ENCODE data around the gene ANO9.

Gene ANO9

GRCh38 chr11:409008-409599 lies 32.7 kb downstream of the ANO9 start:
- DNase-seq (ENCODE audit: extremely low spot score), result no peak
- CTCF ChIA-PET, result interaction anchor here (1.1 kb wide), 2 partner anchors 12 to 38 kb away, joined by 3 to 4 read pairs; no protein-coding TSS in a partner anchor
- TF ChIP-seq, protein P1, sequence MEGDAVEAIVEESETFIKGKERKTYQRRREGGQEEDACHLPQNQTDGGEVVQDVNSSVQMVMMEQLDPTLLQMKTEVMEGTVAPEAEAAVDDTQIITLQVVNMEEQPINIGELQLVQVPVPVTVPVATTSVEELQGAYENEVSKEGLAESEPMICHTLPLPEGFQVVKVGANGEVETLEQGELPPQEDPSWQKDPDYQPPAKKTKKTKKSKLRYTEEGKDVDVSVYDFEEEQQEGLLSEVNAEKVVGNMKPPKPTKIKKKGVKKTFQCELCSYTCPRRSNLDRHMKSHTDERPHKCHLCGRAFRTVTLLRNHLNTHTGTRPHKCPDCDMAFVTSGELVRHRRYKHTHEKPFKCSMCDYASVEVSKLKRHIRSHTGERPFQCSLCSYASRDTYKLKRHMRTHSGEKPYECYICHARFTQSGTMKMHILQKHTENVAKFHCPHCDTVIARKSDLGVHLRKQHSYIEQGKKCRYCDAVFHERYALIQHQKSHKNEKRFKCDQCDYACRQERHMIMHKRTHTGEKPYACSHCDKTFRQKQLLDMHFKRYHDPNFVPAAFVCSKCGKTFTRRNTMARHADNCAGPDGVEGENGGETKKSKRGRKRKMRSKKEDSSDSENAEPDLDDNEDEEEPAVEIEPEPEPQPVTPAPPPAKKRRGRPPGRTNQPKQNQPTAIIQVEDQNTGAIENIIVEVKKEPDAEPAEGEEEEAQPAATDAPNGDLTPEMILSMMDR (IDR thresholded peaks at IDR 0.05; ENCODE audit: control extremely low read depth, extremely low read depth, low read depth, missing control alignments), result no peak
- POLR2A ChIA-PET, result no interaction called here

- ChIA-PET CTCF (interaction anchor here (1.0 to 2.1 kb wide), 4 partner anchors 11 to 158 kb away, joined by 3 to 18 read pairs (median 4); no protein-coding TSS in a partner anchor), POLR2A (no interaction called here)
- TF ChIP-seq, protein P1 (IDR thresholded peaks at IDR 0.05; ENCODE audit: control extremely low read depth, extremely low read depth, low read depth, missing control alignments), result no peak
- DNase-seq (ENCODE audit: extremely low spot score), result no peak
Observed at GRCh38 chr11:408154-409007, 33.4 kb downstream of the ANO9 start.

- no peak for DNase-seq (ENCODE audit: extremely low spot score)
- TF ChIP-seq, protein P1 (IDR thresholded peaks at IDR 0.05; ENCODE audit: control extremely low read depth, extremely low read depth, low read depth, missing control alignments), result no peak
- POLR2A ChIA-PET, result interaction anchor here (0.5 to 0.9 kb wide), 3 partner anchors 42 to 168 kb away, joined by 3 to 4 read pairs (median 4); partner anchors contain the start of gene PTDSS2
- CTCF ChIA-PET, result interaction anchor here (1.0 to 3.8 kb wide), 8 partner anchors 11 to 157 kb away, joined by 3 to 22 read pairs (median 4); no protein-coding TSS in a partner anchor
Observed at GRCh38 chr11:407651-408123, 34.1 kb downstream of the ANO9 start.

- TF ChIP-seq, protein P1 (IDR thresholded peaks at IDR 0.05; ENCODE audit: control extremely low read depth, extremely low read depth, low read depth, missing control alignments), result peak; percentile 39
- CTCF ChIA-PET, result interaction anchor here (1.0 to 3.8 kb wide), 9 partner anchors 10 to 163 kb away, joined by 3 to 22 read pairs (median 4); no protein-coding TSS in a partner anchor
- POLR2A ChIA-PET, result interaction anchor here (0.5 to 0.9 kb wide), 5 partner anchors 43 to 169 kb away, joined by 3 to 5 read pairs (median 4); partner anchors contain the start of gene PTDSS2
- peak; percentile 95 for DNase-seq (ENCODE audit: extremely low spot score)
Observed at GRCh38 chr11:406796-407650, 34.8 kb downstream of the ANO9 start.

GRCh38 chr11:405954-406795 lies 35.6 kb downstream of the ANO9 start:
- POLR2A ChIA-PET, result no interaction called here
- TF ChIP-seq, protein P1 (IDR thresholded peaks at IDR 0.05; ENCODE audit: control extremely low read depth, extremely low read depth, low read depth, missing control alignments), result no peak
- CTCF ChIA-PET, result interaction anchor here (1.0 to 3.8 kb wide), 7 partner anchors 9 to 162 kb away, joined by 3 to 22 read pairs (median 5); no protein-coding TSS in a partner anchor
- DNase-seq (ENCODE audit: extremely low spot score), result no peak
